Tibial nerve (tissue), 4 donors: Measurements from ENCODE around the gene RABEPK. TPM values are rescaled to one million over a fixed set of nuclear protein-coding genes. Genes with fewer than 3 reads are reported as not detected.
"Not testable (repeated sequence)": the region's sequence is repeated elsewhere in the genome, so short reads cannot be mapped to it uniquely, and the experiment has no call there.

Experiments
- DNase-seq, 2 donors: peaks; one replicate each; pipeline ENCODE4 v3.0.0-alpha.2; 2019; ENCODE audit warnings: low spot score in 2 of 2
- H3K27ac ChIP-seq, 4 donors: fragments of 200-600 bp; sonication (generic) in 3 of 4; one replicate each; pipeline ENCODE4 v1.5.1; 2017 to 2019; ENCODE audit warnings: mild to moderate bottlenecking in 1 of 4
- H3K27me3 ChIP-seq, 2 donors: fragments of 200-600 bp; sonication (generic) in 1 of 2; one replicate each; pipeline versions ENCODE4 v1.5.1 to v1.6.0; 2017 to 2019
- H3K36me3 ChIP-seq, 3 donors: fragments of 200-600 bp; sonication (generic); one replicate each; pipeline ENCODE4 v1.5.1; 2018 to 2019
- H3K4me1 ChIP-seq, 4 donors: fragments of 200-600 bp; sonication (generic) in 3 of 4; one replicate each; pipeline ENCODE4 v1.5.1; 2017 to 2019
- H3K4me3 ChIP-seq, 4 donors: fragments of 200-600 bp; sonication (generic) in 3 of 4; one replicate each; pipeline ENCODE4 v1.5.1; 2017 to 2019; ENCODE audit warnings: mild to moderate bottlenecking in 1 of 4, moderate library complexity in 1 of 4
- H3K9me3 ChIP-seq, 4 donors: fragments of 200-600 bp; sonication (generic) in 3 of 4; one replicate each; pipeline ENCODE4 v1.5.1; 2017 to 2019
- CTCF ChIP-seq, 5 experiments: fragments of 200-600 bp in 3 of 5; fragments of 450-650 bp in 2 of 5; sonication (generic) in 3 of 5; IDR thresholded peaks; one replicate each; pipeline ENCODE4 v1.5.1; 2016 to 2019; ENCODE audit warnings: antibody characterized with exemption in 5 of 5, mild to moderate bottlenecking in 3 of 5, moderate library complexity in 2 of 5
- EP300 ChIP-seq, 2 donors: sonication (generic); formaldehyde crosslinking; IDR thresholded peaks; one replicate each; pipeline ENCODE4 v1.6.1; 2017; ENCODE audit warnings: antibody characterized with exemption in 2 of 2, mild to moderate bottlenecking in 1 of 2
- POLR2A ChIP-seq, 2 donors: fragments of 450-650 bp; IDR thresholded peaks; one replicate each; pipeline ENCODE4 v1.6.1; 2017; ENCODE audit warnings: antibody characterized with exemption in 2 of 2, mild to moderate bottlenecking in 2 of 2, moderate library complexity in 2 of 2
- WGBS, 2 donors: methylation state at CpG; one replicate each; pipeline ENCODE4 v1.1.5; 2018; 5-methylcytosine and 5-hydroxymethylcytosine counted together
- total RNA-seq, 4 donors: library from RNA; depleted of rRNA; stranded (reverse); fragments of >200 nt; gene quantifications; one replicate each; pipeline ENCODE4 v1.1.0, GENCODE V29; 2016

The RABEPK gene
- total RNA-seq, 4 donors from 2014 or later = 10.7 to 25.5 (median 17.2) TPM

- TF ChIP-seq POLR2A (IDR thresholded peaks at IDR 0.05) (peak; percentile 33 to 77), EP300 (IDR thresholded peaks at IDR 0.05) (peak in 1 of 2 donors; percentile 77), CTCF (IDR thresholded peaks at IDR 0.05) (peak; percentile 37 to 78 (median 60))
- Histone ChIP-seq H3K36me3 (peaks cover 0 to 15% (median 0%) of the 10 kb centered on the region in 3 donors), H3K4me3 (peak within 1 kb of the TSS; percentile 88 to 96 (median 94)), H3K27ac (peak within 1 kb of the TSS; percentile 79 to 89 (median 85)), H3K27me3 (no peaks in the 10 kb centered on the region), H3K9me3 (no peaks in the 10 kb centered on the region), H3K4me1 (peaks cover 0 to 24% (median 14%) of the 10 kb centered on the region in 4 donors)
- peak; percentile 40 to 51 for DNase-seq
- 5 to 6% methylated on average over 32 to 34 of the region's 72 CpGs for WGBS, 2 donors
Measured at GRCh38 chr9:125261501-125262293, 61.4 kb downstream of the RABEPK start, which contains the start of gene GAPVD1. Gene GAPVD1, plus strand, starts transcription at chr9:125261826. Its CDS starts 37,096 bp downstream, at chr9:125298922.

- peaks cover 0 to 24% (median 14%) of the 10 kb centered on the region in 4 donors for H3K4me1 ChIP-seq
- peaks cover 0 to 16% (median 0%) of the 10 kb centered on the region in 3 donors for H3K36me3 ChIP-seq
- no peak for TF ChIP-seq EP300 (IDR thresholded peaks at IDR 0.05)
- no peak for TF ChIP-seq POLR2A (IDR thresholded peaks at IDR 0.05)
- no peak for TF ChIP-seq CTCF (IDR thresholded peaks at IDR 0.05)
- no peak for DNase-seq
- H3K4me3 ChIP-seq = peak overlapping the region; percentile 88 to 96 (median 94)
- H3K27me3 ChIP-seq = no peaks in the 10 kb centered on the region
- peak overlapping the region; percentile 79 to 89 (median 85) for H3K27ac ChIP-seq
- 13 to 16% methylated on average over 11 of the region's 11 CpGs for WGBS, 2 donors
- H3K9me3 ChIP-seq = no peaks in the 10 kb centered on the region
Measured at GRCh38 chr9:125262294-125262991, 62.1 kb downstream of the RABEPK start.

- not testable (repeated sequence) for H3K9me3 ChIP-seq, H3K27me3 ChIP-seq, DNase-seq, H3K27ac ChIP-seq, H3K4me3 ChIP-seq
- peaks cover 0 to 16% (median 0%) of the 10 kb centered on the region in 3 donors for H3K36me3 ChIP-seq
- H3K4me1 ChIP-seq = peaks cover 0 to 36% (median 17%) of the 10 kb centered on the region in 4 donors
- 81 to 85% methylated on average over 7 of the region's 7 CpGs for WGBS, 2 donors
Measured at GRCh38 chr9:125264068-125264467, 63.7 kb downstream of the RABEPK start.

GRCh38 chr9:125268394-125269013 lies 68.2 kb downstream of the RABEPK start:
- no peak for DNase-seq
- no peaks in the 10 kb centered on the region for H3K9me3 ChIP-seq
- 58% methylated on average over 6 of the region's 6 CpGs for WGBS, 2 donors
- no peaks in the 10 kb centered on the region for H3K27me3 ChIP-seq
- no peak for TF ChIP-seq EP300 (IDR thresholded peaks at IDR 0.05)
- H3K36me3 ChIP-seq = peaks cover 0 to 20% (median 0%) of the 10 kb centered on the region in 3 donors
- H3K4me1 ChIP-seq = peaks cover 0 to 54% (median 23%) of the 10 kb centered on the region in 4 donors
- H3K4me3 ChIP-seq = no peak overlapping the region
- peak overlapping the region in 2 of 4 donors; percentile 48 to 54 for H3K27ac ChIP-seq

GRCh38 chr9:125269014-125269397 lies 68.7 kb downstream of the RABEPK start:
- Histone ChIP-seq H3K4me3 (no peak overlapping the region), H3K27me3 (no peaks in the 10 kb centered on the region), H3K9me3 (no peaks in the 10 kb centered on the region), H3K36me3 (peaks cover 0 to 15% (median 0%) of the 10 kb centered on the region in 3 donors), H3K4me1 (peaks cover 0 to 54% (median 22%) of the 10 kb centered on the region in 4 donors), H3K27ac (peak overlapping the region in 2 of 4 donors; percentile 48 to 54)
- DNase-seq = no peak
- TF ChIP-seq POLR2A (IDR thresholded peaks at IDR 0.05) (no peak), CTCF (IDR thresholded peaks at IDR 0.05) (no peak), EP300 (IDR thresholded peaks at IDR 0.05) (no peak)
- WGBS, 2 donors = 90 to 91% methylated on average over 1 of the region's 1 CpG
